SKM-1 treated with dmso at 0.1 percent for 144 hours (cell line): ENCODE data around the gene ANKRD55.
"Not testable (repeated sequence)": the region's sequence is repeated elsewhere in the genome, so short reads cannot be mapped to it uniquely, and the experiment has no call there.

ENCODE experiments used
- DNase-seq: peaks from one replicate; lab custom pipeline; 2025; ENCODE audit not compliant: unreplicated experiment; lab: John Stamatoyannopoulos, UW

The ANKRD55 gene

GRCh38 chr5:56233230-56233629, at the start of gene ANKRD55:
Gene ANKRD55, minus strand, starts transcription at chr5:56233330. Its CDS starts 417 bp downstream, at chr5:56232913.
- no peak for DNase-seq

- DNase-seq, result no peak
Observed at GRCh38 chr5:56282216-56282615, 49.1 kb upstream of the ANKRD55 start.

DNA sequence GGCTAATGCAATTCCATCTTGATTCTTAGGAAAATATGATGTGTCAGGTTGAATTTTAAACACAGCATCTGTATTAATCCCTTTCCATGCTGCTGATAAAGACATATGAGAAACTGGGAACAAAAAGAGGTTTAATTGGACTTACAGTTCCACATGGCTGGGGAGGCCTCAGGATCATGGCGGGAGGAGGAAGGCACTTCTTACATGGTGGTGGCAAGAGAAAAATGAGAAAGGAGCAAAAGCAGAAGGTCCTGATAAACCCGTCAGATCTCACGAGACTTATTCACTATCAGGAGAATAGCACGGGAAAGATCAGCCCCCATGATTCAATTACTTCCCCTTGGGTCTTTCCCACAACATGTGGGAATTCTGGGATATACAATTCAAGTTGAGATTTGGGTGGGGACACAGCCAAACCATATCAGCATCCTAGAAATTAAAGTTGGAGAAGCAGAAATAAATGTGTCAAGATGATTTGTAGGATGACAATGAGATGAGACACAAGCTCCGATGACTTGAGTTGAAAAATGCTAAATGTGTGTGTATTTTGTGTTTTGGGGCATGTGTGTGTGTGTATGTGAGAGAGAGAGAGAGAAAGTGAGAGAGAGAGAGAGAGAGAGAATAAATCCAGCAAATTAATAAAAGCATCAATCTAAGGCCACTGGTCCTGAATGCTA, 48.5 kb upstream of the ANKRD55 start:
- DNase-seq, result no peak

GRCh38 chr5:56279979-56280378, 46.8 kb upstream of the ANKRD55 start:
- no peak for DNase-seq

GRCh38 chr5:56279291-56279690, 46.2 kb upstream of the ANKRD55 start:
- DNase-seq, result no peak

DNA sequence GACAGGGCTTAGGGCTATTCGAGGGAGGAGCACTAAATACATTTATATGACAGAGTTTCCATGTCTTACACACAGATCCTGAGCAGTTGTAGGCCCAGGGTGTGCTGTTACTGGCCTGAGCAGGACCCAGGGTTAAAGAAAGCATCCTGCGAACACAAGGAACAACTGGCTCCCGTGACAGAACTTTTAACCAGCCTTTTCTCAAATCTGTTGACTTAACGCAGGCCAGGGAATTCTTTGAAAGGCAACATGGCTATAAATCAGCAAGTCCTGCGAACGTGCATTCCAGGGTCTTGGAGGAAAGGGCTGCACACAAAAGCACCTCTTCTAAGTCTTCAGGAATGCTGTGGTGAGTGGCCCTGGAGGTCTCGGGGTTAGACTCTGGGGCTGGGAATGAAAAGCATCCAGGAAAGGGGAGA, 45.2 kb upstream of the ANKRD55 start:
- DNase-seq, result no peak

DNA sequence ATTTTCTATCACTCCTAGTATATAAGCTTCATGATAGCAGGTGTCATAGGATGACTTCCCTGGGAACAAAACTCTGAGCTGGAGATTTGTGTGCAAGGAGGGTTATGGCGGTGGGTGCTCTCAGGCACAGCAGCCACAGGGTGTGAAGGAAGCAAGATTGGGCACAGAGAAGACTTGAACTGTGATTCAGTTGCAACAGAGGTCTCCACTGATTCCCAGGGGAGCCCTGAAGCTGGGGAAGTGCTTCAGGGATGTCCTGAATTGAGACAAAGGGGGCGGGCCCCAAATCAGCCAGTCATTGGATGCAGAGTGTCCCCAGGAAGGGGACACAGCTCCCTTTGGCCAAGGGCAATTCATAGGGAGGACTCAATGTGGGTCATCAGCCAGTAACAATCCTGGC, 44.4 kb upstream of the ANKRD55 start:
- no peak for DNase-seq

DNA sequence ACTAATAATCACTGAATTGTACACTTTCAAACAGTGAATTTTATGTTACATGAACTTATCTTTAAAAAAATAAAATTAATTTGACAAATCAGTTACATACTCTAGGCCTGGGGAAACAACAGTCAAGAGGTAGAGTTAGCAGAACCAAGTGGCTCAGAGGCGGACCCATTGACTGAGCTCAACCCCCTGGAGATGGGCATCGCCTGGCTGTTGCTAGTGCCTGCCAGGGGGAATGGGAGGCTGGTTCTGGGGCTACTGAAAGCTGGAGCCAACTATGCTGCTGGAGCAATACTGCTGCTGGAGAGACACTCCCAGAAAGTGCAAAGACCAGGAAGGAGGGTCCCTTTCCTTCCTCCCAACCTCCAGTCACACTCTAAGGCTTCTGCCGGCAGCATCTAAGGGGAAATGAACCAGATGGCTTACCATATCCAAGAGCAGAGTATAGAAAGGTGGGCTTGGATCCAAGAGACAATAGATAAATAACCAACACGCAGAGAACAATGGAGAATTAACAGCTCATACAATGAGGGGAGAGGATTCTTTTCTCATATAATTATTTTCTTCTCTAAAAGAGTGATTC, 40.3 kb upstream of the ANKRD55 start:
- no peak for DNase-seq

- no peak for DNase-seq
Observed at GRCh38 chr5:56272765-56273164, 39.6 kb upstream of the ANKRD55 start.

DNA sequence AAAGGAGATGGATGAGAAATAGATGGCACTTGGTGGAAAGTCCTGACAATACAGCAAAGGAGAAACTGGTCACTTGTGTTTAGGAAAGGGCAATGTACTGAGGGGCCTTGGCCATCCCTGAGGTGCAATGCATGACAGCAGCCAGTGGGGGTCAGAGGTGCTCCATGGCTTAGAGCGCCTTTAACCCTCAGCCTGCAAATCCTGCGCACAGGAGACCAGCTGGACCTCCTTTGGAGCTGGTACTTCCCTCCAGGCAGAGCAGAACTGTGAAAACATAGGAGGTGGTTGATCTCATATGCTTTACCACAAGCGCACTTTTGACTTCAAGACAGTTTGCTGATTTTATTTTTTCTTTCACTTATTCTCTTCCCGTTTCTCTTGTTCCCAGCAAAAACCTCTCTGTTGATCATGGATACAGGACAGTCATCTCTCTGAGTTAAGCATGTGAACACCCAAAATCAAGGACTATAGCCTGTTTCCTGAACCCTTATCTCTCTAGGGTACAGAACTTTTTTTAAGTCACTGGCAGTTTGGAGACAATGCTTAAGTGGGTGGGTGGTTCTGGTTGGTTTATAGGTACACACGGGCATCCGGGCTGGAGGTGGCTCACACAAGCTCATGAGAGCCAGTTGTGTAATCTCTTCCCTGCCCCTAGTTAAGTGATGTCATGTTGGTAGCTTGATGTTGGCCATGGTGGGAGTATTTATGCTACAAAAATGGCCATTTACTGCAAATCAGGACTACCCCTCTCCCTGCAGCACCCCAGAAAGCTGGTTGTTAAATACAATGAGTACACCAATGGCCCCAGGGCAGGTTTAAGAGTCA, 37.6 kb upstream of the ANKRD55 start:
- DNase-seq, result peak; percentile 81

GRCh38 chr5:56270058-56270457, 36.9 kb upstream of the ANKRD55 start:
- DNase-seq, result no peak

DNA sequence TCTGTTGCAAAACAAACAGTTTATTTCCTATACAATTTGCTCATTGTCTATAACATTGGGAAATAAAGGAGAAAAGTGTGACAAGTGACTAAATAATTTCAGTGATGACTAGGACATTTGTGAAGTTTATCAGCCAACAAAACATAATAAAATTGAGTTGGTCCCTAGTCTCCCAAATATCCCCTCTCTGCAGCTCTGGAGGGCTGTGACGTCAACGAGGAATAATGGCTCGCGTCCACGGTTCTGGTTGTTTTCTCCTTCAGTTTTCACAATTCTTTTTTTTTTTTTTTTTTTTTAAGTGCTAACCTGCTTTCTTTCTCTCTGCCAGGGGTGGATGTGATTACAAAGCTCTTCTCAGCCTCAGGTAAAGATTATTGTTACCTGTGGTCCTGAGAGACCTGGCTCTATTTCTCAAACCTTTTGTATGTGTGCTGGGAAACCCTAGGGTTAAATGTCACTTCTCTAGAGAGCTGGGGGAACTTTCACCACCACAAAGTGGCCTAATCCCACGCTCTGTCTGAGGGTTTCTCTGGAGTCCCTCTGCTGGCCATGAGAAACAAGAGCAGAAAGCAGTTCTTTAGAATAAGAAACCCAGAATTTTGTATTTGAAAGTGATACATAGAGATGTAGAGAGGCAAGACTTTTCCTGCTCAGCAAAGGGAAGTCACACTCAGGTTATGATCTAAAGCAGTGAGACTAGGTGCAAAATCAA, 36.2 kb upstream of the ANKRD55 start:
- DNase-seq, result peak; percentile 71

- DNase-seq, result not testable (repeated sequence)
Observed at GRCh38 chr5:56268707-56269106, 35.6 kb upstream of the ANKRD55 start.

DNA sequence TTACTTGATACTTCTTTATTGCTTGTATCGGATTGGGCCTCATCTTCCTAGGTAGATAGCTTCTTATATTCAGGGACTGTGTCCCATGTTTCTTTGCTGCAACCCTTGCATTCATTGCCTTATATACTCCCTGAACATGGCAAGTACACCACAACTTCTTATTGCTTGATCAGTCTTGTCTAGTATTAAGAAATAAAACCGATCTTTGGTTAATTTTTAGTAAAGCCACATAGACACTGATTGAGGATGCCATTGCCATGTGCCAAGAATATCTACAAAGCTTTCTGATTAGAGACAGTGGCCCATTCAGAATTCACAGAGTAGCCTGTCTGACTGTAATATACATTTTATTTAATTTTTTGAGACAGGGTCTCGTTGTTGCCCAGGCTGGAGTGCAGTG, 34.7 kb upstream of the ANKRD55 start:
- no peak for DNase-seq

GRCh38 chr5:56264417-56265025, 31.4 kb upstream of the ANKRD55 start:
- peak; percentile 37 for DNase-seq

DNA sequence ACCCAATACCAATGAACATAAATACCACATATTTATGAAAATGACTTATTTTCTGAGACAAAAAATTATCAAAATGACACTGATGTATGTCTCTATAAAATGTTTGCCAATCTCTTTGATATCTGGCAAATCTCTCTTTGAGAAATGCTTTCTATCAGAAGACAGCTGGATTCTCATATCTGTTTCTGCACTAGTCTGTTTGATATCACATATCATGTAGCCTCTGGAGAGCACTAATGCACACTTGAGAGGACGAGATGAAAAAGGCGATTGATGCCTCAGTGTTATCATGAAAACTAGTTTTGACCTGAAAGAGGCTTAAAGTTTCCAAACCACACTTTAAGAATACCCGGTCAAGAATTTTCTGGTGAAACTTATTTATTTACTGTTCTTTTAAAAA, 29.1 kb upstream of the ANKRD55 start:
- DNase-seq, result no peak

DNA sequence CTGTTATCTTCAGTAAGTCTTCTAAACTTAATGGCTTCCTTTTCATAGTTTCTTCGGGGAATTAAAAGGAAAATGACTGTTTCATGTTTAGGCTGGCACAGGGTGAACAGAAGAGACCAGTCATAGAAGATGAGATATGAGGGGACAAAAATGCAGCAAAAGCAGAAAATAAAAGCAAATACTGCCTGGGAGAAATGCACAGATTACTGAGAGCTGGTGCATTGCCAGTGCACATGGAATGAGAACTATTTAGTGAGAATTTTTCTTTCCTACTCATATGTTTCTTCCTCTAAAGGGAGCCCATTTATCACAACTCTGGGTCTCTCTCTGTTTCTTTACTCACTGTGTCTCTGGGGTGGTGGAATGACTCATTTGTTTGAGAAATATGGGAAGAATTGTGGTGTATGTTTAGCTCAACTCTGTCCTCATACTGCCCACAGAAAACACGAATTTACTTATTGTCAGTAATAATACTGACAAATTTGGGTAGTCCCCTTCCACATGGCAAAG, 25.9 kb upstream of the ANKRD55 start:
- no peak for DNase-seq

- not testable (repeated sequence) for DNase-seq
Observed at GRCh38 chr5:56257763-56258529, 24.8 kb upstream of the ANKRD55 start.

DNA sequence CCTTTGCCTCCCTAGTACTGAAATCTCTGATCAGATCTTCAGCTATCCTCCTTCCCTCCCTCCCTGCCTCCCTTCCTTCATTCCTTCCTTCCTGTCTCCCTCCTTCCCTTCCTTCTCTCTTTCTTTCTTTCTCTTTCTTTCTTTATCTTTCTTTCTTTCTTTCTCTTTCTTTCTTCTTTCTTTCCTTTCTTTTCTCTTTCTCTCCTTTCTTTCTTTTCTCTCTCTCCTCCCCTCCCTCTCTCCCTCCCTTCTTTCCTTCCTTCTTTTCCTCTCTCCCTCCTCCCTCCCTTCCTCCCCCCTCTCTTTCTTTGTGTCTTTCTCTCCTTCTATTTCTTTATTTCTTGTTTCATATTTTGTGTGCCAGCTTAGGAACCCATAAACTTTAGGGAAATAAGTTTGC, 23.9 kb upstream of the ANKRD55 start:
- DNase-seq, result no peak

GRCh38 chr5:56255502-56255901, 22.4 kb upstream of the ANKRD55 start:
- DNase-seq, result no peak
